ENCODE measurements around the gene ANKLE1. TPM values are rescaled to one million over a fixed set of nuclear protein-coding genes. Genes with fewer than 3 reads are reported as not detected.

ANKLE1 gene
- total RNA-seq, 1 donor from 2014 or later, result 0.52 TPM

- peaks cover 31 to 34% (median 33%) of the 10 kb centered on the region in 3 donors for H3K36me3 ChIP-seq (ENCODE audit: control insufficient read depth in 3 of 3, insufficient read depth in 3 of 3, low read length in 3 of 3)
- no peaks in the 10 kb centered on the region for H3K27me3 ChIP-seq (ENCODE audit: control insufficient read depth in 3 of 3, insufficient read depth in 3 of 3, low read length in 3 of 3)
- no peak overlapping the region for H3K9ac ChIP-seq (ENCODE audit: low read depth in 1 of 3, low read length in 3 of 3)
- peaks cover 0 to 4% (median 3%) of the 10 kb centered on the region in 3 donors for H3K4me1 ChIP-seq (ENCODE audit: control insufficient read depth in 3 of 3, insufficient read depth in 3 of 3, low read length in 3 of 3)
- H3K4me3 ChIP-seq (ENCODE audit: low read length in 3 of 3), result no peak overlapping the region
- no peak overlapping the region for H3K27ac ChIP-seq (ENCODE audit: low read depth, low read length)
- H3K9me3 ChIP-seq (ENCODE audit: control insufficient read depth in 3 of 3, low read length in 3 of 3), result no peaks in the 10 kb centered on the region
These were observed 37.3 kb downstream of the ANKLE1 start for GRCh38 chr19:17318966-17319365.

DNA sequence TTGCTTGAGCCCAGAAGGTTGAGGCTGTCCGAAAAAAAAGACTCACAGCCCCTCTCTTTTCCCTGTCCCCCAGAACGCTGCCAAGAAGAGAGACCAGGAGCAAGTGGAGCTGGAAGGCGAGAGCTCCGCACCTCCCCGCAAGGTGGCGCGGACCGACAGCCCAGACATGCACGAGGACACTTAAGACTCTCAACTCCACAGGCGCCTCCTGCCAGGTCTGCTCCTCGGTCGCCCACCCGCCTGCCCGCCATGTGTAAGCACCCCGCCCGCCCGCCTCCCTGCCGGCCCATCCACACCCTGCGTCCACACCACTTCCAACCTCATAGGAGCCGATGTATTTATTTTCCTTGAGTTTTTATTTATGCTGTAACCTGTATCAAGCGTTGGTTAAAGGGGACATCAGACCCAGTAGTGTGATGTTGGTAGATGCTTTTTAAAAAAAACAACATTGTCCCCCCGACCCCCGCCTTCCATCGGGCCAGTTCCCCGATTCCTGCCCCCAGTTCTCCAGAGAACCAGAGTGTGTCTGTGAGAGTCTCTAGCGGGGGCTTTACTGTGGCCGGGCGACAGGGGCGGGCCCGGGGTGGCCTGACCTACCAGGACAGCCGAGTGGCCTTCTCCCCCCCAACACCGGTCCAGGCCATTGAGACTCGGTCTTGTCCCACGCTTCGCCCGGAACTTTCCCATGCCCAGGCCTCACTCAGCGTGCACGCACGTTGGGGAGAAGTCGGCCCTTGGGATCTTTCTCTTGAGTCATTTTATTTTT lies 38.0 kb downstream of the ANKLE1 start:
- Histone ChIP-seq H3K36me3 (ENCODE audit: control insufficient read depth in 3 of 3, insufficient read depth in 3 of 3, low read length in 3 of 3) (peaks cover 25 to 28% (median 27%) of the 10 kb centered on the region in 3 donors), H3K27me3 (ENCODE audit: control insufficient read depth in 3 of 3, insufficient read depth in 3 of 3, low read length in 3 of 3) (no peaks in the 10 kb centered on the region)

GRCh38 chr19:17320435-17320834 lies 38.7 kb downstream of the ANKLE1 start:
- H3K27me3 ChIP-seq (ENCODE audit: control insufficient read depth in 3 of 3, insufficient read depth in 3 of 3, low read length in 3 of 3), result no peaks in the 10 kb centered on the region
- no peak overlapping the region for H3K4me3 ChIP-seq (ENCODE audit: low read length in 3 of 3)
- H3K4me1 ChIP-seq (ENCODE audit: control insufficient read depth in 3 of 3, insufficient read depth in 3 of 3, low read length in 3 of 3), result peaks cover 0 to 4% (median 3%) of the 10 kb centered on the region in 3 donors
- H3K9me3 ChIP-seq (ENCODE audit: control insufficient read depth in 3 of 3, low read length in 3 of 3), result no peaks in the 10 kb centered on the region
- no peak overlapping the region for H3K9ac ChIP-seq (ENCODE audit: low read depth in 1 of 3, low read length in 3 of 3)
- H3K36me3 ChIP-seq (ENCODE audit: control insufficient read depth in 3 of 3, insufficient read depth in 3 of 3, low read length in 3 of 3), result peaks cover 21 to 28% (median 25%) of the 10 kb centered on the region in 3 donors
- no peak overlapping the region for H3K27ac ChIP-seq (ENCODE audit: low read depth, low read length)

More for the DNA sequence above, 38.0 kb downstream of the ANKLE1 start:
- Histone ChIP-seq H3K9ac (ENCODE audit: low read depth in 1 of 3, low read length in 3 of 3) (no peak overlapping the region), H3K4me1 (ENCODE audit: control insufficient read depth in 3 of 3, insufficient read depth in 3 of 3, low read length in 3 of 3) (peaks cover 0 to 4% (median 3%) of the 10 kb centered on the region in 3 donors), H3K9me3 (ENCODE audit: control insufficient read depth in 3 of 3, low read length in 3 of 3) (no peaks in the 10 kb centered on the region), H3K4me3 (ENCODE audit: low read length in 3 of 3) (no peak overlapping the region), H3K27ac (ENCODE audit: low read depth, low read length) (no peak overlapping the region)

- no peaks in the 10 kb centered on the region for H3K9me3 ChIP-seq (ENCODE audit: control insufficient read depth in 3 of 3, low read length in 3 of 3)
- H3K27me3 ChIP-seq (ENCODE audit: control insufficient read depth in 3 of 3, insufficient read depth in 3 of 3, low read length in 3 of 3), result no peaks in the 10 kb centered on the region
- H3K4me1 ChIP-seq (ENCODE audit: control insufficient read depth in 3 of 3, insufficient read depth in 3 of 3, low read length in 3 of 3), result peaks cover 0 to 4% (median 3%) of the 10 kb centered on the region in 3 donors
- H3K27ac ChIP-seq (ENCODE audit: low read depth, low read length), result no peak overlapping the region
- H3K4me3 ChIP-seq (ENCODE audit: low read length in 3 of 3), result no peak overlapping the region
- no peak overlapping the region for H3K9ac ChIP-seq (ENCODE audit: low read depth in 1 of 3, low read length in 3 of 3)
- peaks cover 18 to 22% (median 20%) of the 10 kb centered on the region in 3 donors for H3K36me3 ChIP-seq (ENCODE audit: control insufficient read depth in 3 of 3, insufficient read depth in 3 of 3, low read length in 3 of 3)
These were observed 40.2 kb downstream of the ANKLE1 start for GRCh38 chr19:17321655-17322489.

- no peaks in the 10 kb centered on the region for H3K27me3 ChIP-seq (ENCODE audit: control insufficient read depth in 3 of 3, insufficient read depth in 3 of 3, low read length in 3 of 3)
- peaks cover 19 to 29% (median 28%) of the 10 kb centered on the region in 3 donors for H3K36me3 ChIP-seq (ENCODE audit: control insufficient read depth in 3 of 3, insufficient read depth in 3 of 3, low read length in 3 of 3)
- H3K4me1 ChIP-seq (ENCODE audit: control insufficient read depth in 3 of 3, insufficient read depth in 3 of 3, low read length in 3 of 3), result peaks cover 0 to 4% (median 3%) of the 10 kb centered on the region in 3 donors
- H3K4me3 ChIP-seq (ENCODE audit: low read length in 3 of 3), result no peak overlapping the region
- no peaks in the 10 kb centered on the region for H3K9me3 ChIP-seq (ENCODE audit: control insufficient read depth in 3 of 3, low read length in 3 of 3)
- no peak overlapping the region for H3K9ac ChIP-seq (ENCODE audit: low read depth in 1 of 3, low read length in 3 of 3)
- H3K27ac ChIP-seq (ENCODE audit: low read depth, low read length), result no peak overlapping the region
These were observed 41.2 kb downstream of the ANKLE1 start for GRCh38 chr19:17322854-17323253.

GRCh38 chr19:17323300-17323963 lies 41.7 kb downstream of the ANKLE1 start:
- no peaks in the 10 kb centered on the region for H3K9me3 ChIP-seq (ENCODE audit: control insufficient read depth in 3 of 3, low read length in 3 of 3)
- H3K36me3 ChIP-seq (ENCODE audit: control insufficient read depth in 3 of 3, insufficient read depth in 3 of 3, low read length in 3 of 3), result peaks cover 19 to 29% (median 28%) of the 10 kb centered on the region in 3 donors
- H3K27me3 ChIP-seq (ENCODE audit: control insufficient read depth in 3 of 3, insufficient read depth in 3 of 3, low read length in 3 of 3), result no peaks in the 10 kb centered on the region
- no peak overlapping the region for H3K9ac ChIP-seq (ENCODE audit: low read depth in 1 of 3, low read length in 3 of 3)
- no peak overlapping the region for H3K4me3 ChIP-seq (ENCODE audit: low read length in 3 of 3)
- H3K4me1 ChIP-seq (ENCODE audit: control insufficient read depth in 3 of 3, insufficient read depth in 3 of 3, low read length in 3 of 3), result peaks cover 0 to 4% (median 3%) of the 10 kb centered on the region in 3 donors
- no peak overlapping the region for H3K27ac ChIP-seq (ENCODE audit: low read depth, low read length)

- H3K4me3 ChIP-seq (ENCODE audit: low read length in 3 of 3), result no peak overlapping the region
- H3K9me3 ChIP-seq (ENCODE audit: control insufficient read depth in 3 of 3, low read length in 3 of 3), result no peaks in the 10 kb centered on the region
- H3K27me3 ChIP-seq (ENCODE audit: control insufficient read depth in 3 of 3, insufficient read depth in 3 of 3, low read length in 3 of 3), result no peaks in the 10 kb centered on the region
- no peak overlapping the region for H3K9ac ChIP-seq (ENCODE audit: low read depth in 1 of 3, low read length in 3 of 3)
- H3K36me3 ChIP-seq (ENCODE audit: control insufficient read depth in 3 of 3, insufficient read depth in 3 of 3, low read length in 3 of 3), result peaks cover 18 to 29% (median 26%) of the 10 kb centered on the region in 3 donors
- H3K4me1 ChIP-seq (ENCODE audit: control insufficient read depth in 3 of 3, insufficient read depth in 3 of 3, low read length in 3 of 3), result peaks cover 0 to 4% (median 3%) of the 10 kb centered on the region in 3 donors
- H3K27ac ChIP-seq (ENCODE audit: low read depth, low read length), result no peak overlapping the region
These were observed 42.2 kb downstream of the ANKLE1 start for GRCh38 chr19:17323964-17324332.

- Histone ChIP-seq H3K9me3 (ENCODE audit: control insufficient read depth in 3 of 3, low read length in 3 of 3) (no peaks in the 10 kb centered on the region), H3K36me3 (ENCODE audit: control insufficient read depth in 3 of 3, insufficient read depth in 3 of 3, low read length in 3 of 3) (peaks cover 18 to 27% (median 24%) of the 10 kb centered on the region in 3 donors), H3K27ac (ENCODE audit: low read depth, low read length) (no peak overlapping the region), H3K27me3 (ENCODE audit: control insufficient read depth in 3 of 3, insufficient read depth in 3 of 3, low read length in 3 of 3) (no peaks in the 10 kb centered on the region), H3K4me1 (ENCODE audit: control insufficient read depth in 3 of 3, insufficient read depth in 3 of 3, low read length in 3 of 3) (peaks cover 0 to 4% (median 3%) of the 10 kb centered on the region in 3 donors), H3K9ac (ENCODE audit: low read depth in 1 of 3, low read length in 3 of 3) (no peak overlapping the region), H3K4me3 (ENCODE audit: low read length in 3 of 3) (no peak overlapping the region)
These were observed 42.8 kb downstream of the ANKLE1 start for GRCh38 chr19:17324357-17325114.

DNA sequence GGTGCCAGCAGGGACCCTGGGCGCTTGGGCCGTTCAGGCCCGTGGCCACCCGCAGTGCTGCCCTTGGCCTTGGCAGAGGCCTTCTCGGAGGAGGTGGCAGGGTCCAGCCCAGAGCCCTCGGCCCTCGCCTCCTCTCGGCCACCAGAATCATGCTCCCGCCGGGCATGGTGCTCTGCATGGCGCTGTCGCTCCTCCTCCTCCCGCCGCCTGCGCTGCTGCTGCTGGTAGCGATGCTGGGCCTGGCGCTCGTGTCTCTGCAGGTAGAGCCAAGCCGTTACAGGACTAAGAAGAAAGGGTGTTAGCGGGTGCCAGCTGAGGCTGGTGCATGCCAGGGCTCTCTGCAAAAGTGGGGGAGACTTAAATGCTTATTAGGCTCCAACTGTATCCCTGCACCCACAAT lies 43.4 kb downstream of the ANKLE1 start:
- H3K4me1 ChIP-seq (ENCODE audit: control insufficient read depth in 3 of 3, insufficient read depth in 3 of 3, low read length in 3 of 3), result peaks cover 0 to 4% (median 3%) of the 10 kb centered on the region in 3 donors
- H3K4me3 ChIP-seq (ENCODE audit: low read length in 3 of 3), result no peak overlapping the region
- H3K27me3 ChIP-seq (ENCODE audit: control insufficient read depth in 3 of 3, insufficient read depth in 3 of 3, low read length in 3 of 3), result no peaks in the 10 kb centered on the region
- no peaks in the 10 kb centered on the region for H3K9me3 ChIP-seq (ENCODE audit: control insufficient read depth in 3 of 3, low read length in 3 of 3)
- peaks cover 18 to 26% (median 24%) of the 10 kb centered on the region in 3 donors for H3K36me3 ChIP-seq (ENCODE audit: control insufficient read depth in 3 of 3, insufficient read depth in 3 of 3, low read length in 3 of 3)
- H3K9ac ChIP-seq (ENCODE audit: low read depth in 1 of 3, low read length in 3 of 3), result no peak overlapping the region
- H3K27ac ChIP-seq (ENCODE audit: low read depth, low read length), result no peak overlapping the region

All from skeletal muscle tissue (tissue), 4 donors.